SK-N-SH (cell line): ENCODE data around the gene COL4A4.

ENCODE experiments used
- CHD2 ChIP-seq: fragments of 150-350 bp; IDR thresholded peaks from 2 replicates; pipeline ENCODE4 v1.6.1; 2018; ENCODE audit warnings: low read length; ENCODE audit not compliant: partially characterized antibody
- MAX ChIP-seq: IDR thresholded peaks from 2 replicates; pipeline ENCODE4 v1.4.0; 2012; ENCODE audit warnings: low read depth
- POLR2AphosphoS5 ChIP-seq: IDR thresholded peaks from 2 replicates; pipeline ENCODE4 v1.6.1; 2012; ENCODE audit warnings: low read depth, low read length
- TF ChIP-seq, protein P1 (sequence below): fragments of 200-600 bp; sonication (generic); IDR thresholded peaks from 2 replicates; pipeline ENCODE4 v1.6.1; 2017; ENCODE audit warnings: antibody characterized with exemption, mild to moderate bottlenecking, moderate library complexity

DNA sequence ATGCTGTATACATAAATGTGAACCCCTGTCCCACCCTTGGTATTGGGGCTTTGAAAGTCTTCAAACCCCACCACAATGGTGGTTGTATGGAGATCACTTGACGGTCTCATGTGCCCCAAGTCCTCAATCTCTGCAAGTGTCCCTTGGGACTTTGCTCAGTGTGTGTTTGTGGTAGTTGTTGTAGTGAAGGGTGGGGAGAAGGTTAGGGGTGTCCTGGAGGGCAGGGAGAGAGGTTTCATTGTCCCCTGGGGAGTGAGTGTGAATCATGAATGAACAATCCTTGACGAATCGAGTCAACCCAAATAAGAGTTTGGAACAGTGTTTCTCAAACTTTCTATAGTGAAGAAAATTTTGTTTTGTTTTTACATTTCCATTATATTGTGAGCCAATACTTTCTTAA is 28.5 kb upstream of the COL4A4 start:
- TF ChIP-seq MAX (no peak), POLR2AphosphoS5 (no peak), CHD2 (no peak)
- TF ChIP-seq, protein P1, sequence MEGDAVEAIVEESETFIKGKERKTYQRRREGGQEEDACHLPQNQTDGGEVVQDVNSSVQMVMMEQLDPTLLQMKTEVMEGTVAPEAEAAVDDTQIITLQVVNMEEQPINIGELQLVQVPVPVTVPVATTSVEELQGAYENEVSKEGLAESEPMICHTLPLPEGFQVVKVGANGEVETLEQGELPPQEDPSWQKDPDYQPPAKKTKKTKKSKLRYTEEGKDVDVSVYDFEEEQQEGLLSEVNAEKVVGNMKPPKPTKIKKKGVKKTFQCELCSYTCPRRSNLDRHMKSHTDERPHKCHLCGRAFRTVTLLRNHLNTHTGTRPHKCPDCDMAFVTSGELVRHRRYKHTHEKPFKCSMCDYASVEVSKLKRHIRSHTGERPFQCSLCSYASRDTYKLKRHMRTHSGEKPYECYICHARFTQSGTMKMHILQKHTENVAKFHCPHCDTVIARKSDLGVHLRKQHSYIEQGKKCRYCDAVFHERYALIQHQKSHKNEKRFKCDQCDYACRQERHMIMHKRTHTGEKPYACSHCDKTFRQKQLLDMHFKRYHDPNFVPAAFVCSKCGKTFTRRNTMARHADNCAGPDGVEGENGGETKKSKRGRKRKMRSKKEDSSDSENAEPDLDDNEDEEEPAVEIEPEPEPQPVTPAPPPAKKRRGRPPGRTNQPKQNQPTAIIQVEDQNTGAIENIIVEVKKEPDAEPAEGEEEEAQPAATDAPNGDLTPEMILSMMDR: no peak
